SK-N-SH treated with all-trans-retinoic acid at 6 μM for 48 hours (cell line): Measurements from ENCODE around the gene SETD3.

Experiments used
- ATAC-seq: fragments of 200-7000 bp; cut with Tn5 transposase; 3 replicates; pipeline ENCODE4 v1.9.1; 2020; ENCODE audit warnings: mild to moderate bottlenecking, moderate library complexity
- ARNTL ChIP-seq: fragments of 450-650 bp; formaldehyde crosslinking; IDR thresholded peaks from 2 replicates; pipeline ENCODE4 v1.5.0; 2020; ENCODE audit warnings: low read depth, mild to moderate bottlenecking, moderate library complexity, borderline replicate concordance
- BACH2 ChIP-seq: fragments of 250-450 bp; sonication (Bioruptor Pico); IDR thresholded peaks from 2 replicates; pipeline ENCODE4 v1.9.0; 2021; ENCODE audit warnings: mild to moderate bottlenecking, borderline replicate concordance
- CREB5 ChIP-seq: fragments of 250-450 bp; sonication (Bioruptor Pico); IDR thresholded peaks from 2 replicates; pipeline ENCODE4 v1.5.1; 2020; ENCODE audit warnings: low read depth, mild to moderate bottlenecking, moderate library complexity
- CSDC2 ChIP-seq: fragments of 250-450 bp; sonication (Bioruptor Pico); IDR thresholded peaks from 2 replicates; pipeline ENCODE4 v1.5.0; 2020; ENCODE audit warnings: mild to moderate bottlenecking, moderate library complexity
- ESRRG ChIP-seq: fragments of 250-450 bp; sonication (Bioruptor Pico); IDR thresholded peaks from 2 replicates; pipeline ENCODE4 v1.6.1; 2021; ENCODE audit warnings: mild to moderate bottlenecking
- GLIS3 ChIP-seq: fragments of 250-450 bp; sonication (Bioruptor Pico); IDR thresholded peaks from 2 replicates; pipeline ENCODE4 v1.5.0; 2020; ENCODE audit warnings: mild to moderate bottlenecking, moderate library complexity
- ISL1 ChIP-seq: fragments of 250-450 bp; sonication (Bioruptor Pico); IDR thresholded peaks from 2 replicates; pipeline ENCODE4 v2.1.2; 2022; ENCODE audit warnings: mild to moderate bottlenecking, moderate library complexity
- OSR1 ChIP-seq: fragments of 250-450 bp; sonication (Bioruptor Pico); IDR thresholded peaks from 2 replicates; pipeline ENCODE4 v1.8.0; 2022; ENCODE audit warnings: moderate library complexity, mild to moderate bottlenecking, inconsistent platforms
- PPARA ChIP-seq: fragments of 250-450 bp; sonication (Bioruptor Pico); IDR thresholded peaks from 2 replicates; pipeline ENCODE4 v1.5.0; 2020; ENCODE audit warnings: mild to moderate bottlenecking, borderline replicate concordance
- RARB ChIP-seq: fragments of 250-450 bp; sonication (Bioruptor Pico); IDR thresholded peaks from 2 replicates; pipeline ENCODE4 v1.8.0; 2021; ENCODE audit warnings: mild to moderate bottlenecking, moderate library complexity
- SNAI2 ChIP-seq: fragments of 250-450 bp; sonication (Bioruptor Pico); IDR thresholded peaks from 2 replicates; pipeline ENCODE4 v1.5.0; 2020; ENCODE audit warnings: mild to moderate bottlenecking, moderate library complexity
- TCF4 ChIP-seq: fragments of 250-450 bp; sonication (Bioruptor Pico); IDR thresholded peaks from 2 replicates; pipeline ENCODE4 v1.8.0; 2021; ENCODE audit warnings: mild to moderate bottlenecking, moderate library complexity, borderline replicate concordance
- TOX ChIP-seq: fragments of 250-450 bp; sonication (Bioruptor Pico); IDR thresholded peaks from 2 replicates; pipeline ENCODE4 v1.8.0; 2021; ENCODE audit warnings: mild to moderate bottlenecking, moderate library complexity, borderline replicate concordance
- ZC3H10 ChIP-seq: fragments of 250-450 bp; sonication (Bioruptor Pico); IDR thresholded peaks from 2 replicates; pipeline ENCODE4 v1.5.1; 2021; ENCODE audit warnings: mild to moderate bottlenecking, moderate library complexity
- ZFP3 ChIP-seq: fragments of 250-450 bp; sonication (Bioruptor Pico); IDR thresholded peaks from 2 replicates; pipeline ENCODE4 v1.5.0; 2020; ENCODE audit warnings: mild to moderate bottlenecking, moderate library complexity
- ZNF565 ChIP-seq: fragments of 450-650 bp; formaldehyde crosslinking; conservative IDR thresholded peaks from 2 replicates; pipeline ENCODE4 v1.5.0; 2020; ENCODE audit warnings: low read depth, mild to moderate bottlenecking, moderate library complexity
- ZNF70 ChIP-seq: fragments of 450-650 bp; formaldehyde crosslinking; IDR thresholded peaks from 2 replicates; pipeline ENCODE4 v1.5.0; 2020; ENCODE audit warnings: mild to moderate bottlenecking, moderate library complexity
- ZNF8 ChIP-seq: fragments of 450-650 bp; formaldehyde crosslinking; IDR thresholded peaks from 2 replicates; pipeline ENCODE4 v1.5.0; 2020; ENCODE audit warnings: mild to moderate bottlenecking, moderate library complexity
- TF ChIP-seq, protein P1 (sequence below): fragments of 250-450 bp; sonication (Bioruptor Pico); IDR thresholded peaks from 2 replicates; pipeline ENCODE4 v1.8.0; 2021; ENCODE audit warnings: low read depth, mild to moderate bottlenecking, moderate library complexity, borderline replicate concordance
- TF ChIP-seq, protein P2 (sequence below): fragments of 250-450 bp; sonication (Bioruptor Pico); IDR thresholded peaks from 2 replicates; pipeline ENCODE4 v1.8.0; 2020; ENCODE audit warnings: mild to moderate bottlenecking, moderate library complexity, borderline replicate concordance
- TF ChIP-seq, protein P3 (sequence below): fragments of 250-450 bp; sonication (Bioruptor Pico); IDR thresholded peaks from 2 replicates; pipeline ENCODE4 v1.5.0; 2020; ENCODE audit warnings: mild to moderate bottlenecking, moderate library complexity
- TF ChIP-seq, protein P4 (sequence below): fragments of 250-450 bp; sonication (Bioruptor Pico); IDR thresholded peaks from 2 replicates; pipeline ENCODE4 v1.5.1; 2021; ENCODE audit warnings: mild to moderate bottlenecking, moderate library complexity

Gene SETD3

DNA sequence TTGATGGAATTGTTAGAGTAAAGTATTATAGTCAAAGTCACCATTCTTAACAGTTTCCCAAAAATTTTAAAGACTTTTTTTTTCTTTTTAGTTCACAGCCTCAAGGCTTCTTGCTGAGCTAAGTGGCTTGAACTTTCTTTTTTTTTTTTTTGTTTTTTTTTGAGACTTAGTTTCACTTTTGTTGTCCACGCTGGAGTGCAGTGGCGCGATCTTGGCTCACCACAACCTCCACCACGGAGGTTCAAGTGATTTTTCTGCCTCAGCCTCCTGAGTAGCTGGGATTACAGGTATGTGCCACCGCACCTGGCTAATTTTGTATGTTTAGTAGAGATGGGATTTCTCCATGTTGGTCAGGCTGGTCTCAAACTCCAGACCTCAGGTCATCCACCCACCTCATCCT, 92.8 kb downstream of the SETD3 start:
- no peak for ATAC-seq
- no peak for TF ChIP-seq ZNF565
- TF ChIP-seq, protein P1, sequence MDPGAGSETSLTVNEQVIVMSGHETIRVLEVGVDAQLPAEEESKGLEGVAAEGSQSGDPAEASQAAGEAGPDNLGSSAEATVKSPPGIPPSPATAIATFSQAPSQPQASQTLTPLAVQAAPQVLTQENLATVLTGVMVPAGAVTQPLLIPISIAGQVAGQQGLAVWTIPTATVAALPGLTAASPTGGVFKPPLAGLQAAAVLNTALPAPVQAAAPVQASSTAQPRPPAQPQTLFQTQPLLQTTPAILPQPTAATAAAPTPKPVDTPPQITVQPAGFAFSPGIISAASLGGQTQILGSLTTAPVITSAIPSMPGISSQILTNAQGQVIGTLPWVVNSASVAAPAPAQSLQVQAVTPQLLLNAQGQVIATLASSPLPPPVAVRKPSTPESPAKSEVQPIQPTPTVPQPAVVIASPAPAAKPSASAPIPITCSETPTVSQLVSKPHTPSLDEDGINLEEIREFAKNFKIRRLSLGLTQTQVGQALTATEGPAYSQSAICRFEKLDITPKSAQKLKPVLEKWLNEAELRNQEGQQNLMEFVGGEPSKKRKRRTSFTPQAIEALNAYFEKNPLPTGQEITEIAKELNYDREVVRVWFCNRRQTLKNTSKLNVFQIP (CRISPR knock-in tag) = no peak
- no peak for TF ChIP-seq PPARA (CRISPR knock-in tag)
- no peak for TF ChIP-seq BACH2
- no peak for TF ChIP-seq ZNF8 (CRISPR knock-in tag)
- no peak for TF ChIP-seq OSR1 (CRISPR knock-in tag)

DNA sequence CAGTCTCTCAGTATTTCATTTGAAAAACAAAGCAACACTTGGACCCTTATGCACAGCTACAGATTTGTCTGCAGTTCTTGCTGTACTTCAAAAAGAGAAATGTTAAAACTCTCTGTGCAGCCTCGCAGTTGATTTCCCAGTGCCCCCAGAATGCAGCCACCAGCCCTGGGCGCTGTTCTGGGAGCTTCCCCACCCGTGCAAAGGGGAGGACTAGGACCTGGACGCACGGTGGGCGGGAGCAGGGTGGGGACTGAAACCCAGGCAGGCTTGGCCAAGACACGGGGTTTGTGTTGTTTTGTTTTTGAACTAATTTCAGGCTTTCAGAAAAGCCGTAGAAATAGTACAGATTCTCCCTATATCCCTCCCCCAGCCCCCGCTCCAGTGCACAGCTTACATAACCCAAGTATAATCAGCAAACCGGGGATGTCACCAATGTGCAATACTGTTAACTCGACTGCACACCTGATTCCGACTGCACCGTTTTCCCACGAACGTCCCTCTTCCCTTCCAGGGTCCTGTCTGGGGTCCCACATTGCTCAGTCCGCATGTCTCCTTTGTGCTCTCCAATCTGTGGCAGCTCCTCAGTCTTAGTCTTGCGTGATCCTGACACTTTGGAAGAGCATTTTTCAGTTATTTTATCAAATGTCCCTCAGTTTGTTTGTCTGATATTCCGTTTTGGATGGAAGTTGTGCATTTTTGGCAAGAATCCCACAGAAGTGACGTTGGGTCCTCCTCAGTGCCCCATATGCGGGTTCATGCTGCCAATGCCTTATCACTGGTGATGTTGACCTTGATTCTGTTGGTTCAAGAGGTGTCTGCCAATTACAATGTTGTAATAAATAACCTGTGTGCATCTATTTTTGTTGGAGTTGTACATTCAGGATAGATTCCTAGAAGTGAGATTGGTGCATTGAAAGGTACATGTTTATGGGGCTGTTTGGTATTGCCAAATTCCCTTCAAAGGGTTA, 95.9 kb downstream of the SETD3 start:
- no peak for ATAC-seq

More for the DNA sequence above, 95.9 kb downstream of the SETD3 start:
- TF ChIP-seq OSR1 (CRISPR knock-in tag) (no peak), BACH2 (no peak), ESRRG (CRISPR knock-in tag) (no peak), RARB (no peak), ARNTL (CRISPR knock-in tag) (no peak), ISL1 (CRISPR knock-in tag) (no peak), ZNF565 (no peak), TOX (no peak), CREB5 (CRISPR knock-in tag) (no peak), GLIS3 (CRISPR knock-in tag) (no peak), ZNF70 (no peak), ZFP3 (CRISPR knock-in tag) (no peak), CSDC2 (CRISPR knock-in tag) (no peak), TCF4 (CRISPR knock-in tag) (no peak), SNAI2 (CRISPR knock-in tag) (no peak), PPARA (CRISPR knock-in tag) (no peak), ZC3H10 (CRISPR knock-in tag) (no peak)
- TF ChIP-seq, protein P2, sequence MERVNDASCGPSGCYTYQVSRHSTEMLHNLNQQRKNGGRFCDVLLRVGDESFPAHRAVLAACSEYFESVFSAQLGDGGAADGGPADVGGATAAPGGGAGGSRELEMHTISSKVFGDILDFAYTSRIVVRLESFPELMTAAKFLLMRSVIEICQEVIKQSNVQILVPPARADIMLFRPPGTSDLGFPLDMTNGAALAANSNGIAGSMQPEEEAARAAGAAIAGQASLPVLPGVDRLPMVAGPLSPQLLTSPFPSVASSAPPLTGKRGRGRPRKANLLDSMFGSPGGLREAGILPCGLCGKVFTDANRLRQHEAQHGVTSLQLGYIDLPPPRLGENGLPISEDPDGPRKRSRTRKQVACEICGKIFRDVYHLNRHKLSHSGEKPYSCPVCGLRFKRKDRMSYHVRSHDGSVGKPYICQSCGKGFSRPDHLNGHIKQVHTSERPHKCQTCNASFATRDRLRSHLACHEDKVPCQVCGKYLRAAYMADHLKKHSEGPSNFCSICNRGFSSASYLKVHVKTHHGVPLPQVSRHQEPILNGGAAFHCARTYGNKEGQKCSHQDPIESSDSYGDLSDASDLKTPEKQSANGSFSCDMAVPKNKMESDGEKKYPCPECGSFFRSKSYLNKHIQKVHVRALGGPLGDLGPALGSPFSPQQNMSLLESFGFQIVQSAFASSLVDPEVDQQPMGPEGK (CRISPR knock-in tag) = no peak
- TF ChIP-seq, protein P3, sequence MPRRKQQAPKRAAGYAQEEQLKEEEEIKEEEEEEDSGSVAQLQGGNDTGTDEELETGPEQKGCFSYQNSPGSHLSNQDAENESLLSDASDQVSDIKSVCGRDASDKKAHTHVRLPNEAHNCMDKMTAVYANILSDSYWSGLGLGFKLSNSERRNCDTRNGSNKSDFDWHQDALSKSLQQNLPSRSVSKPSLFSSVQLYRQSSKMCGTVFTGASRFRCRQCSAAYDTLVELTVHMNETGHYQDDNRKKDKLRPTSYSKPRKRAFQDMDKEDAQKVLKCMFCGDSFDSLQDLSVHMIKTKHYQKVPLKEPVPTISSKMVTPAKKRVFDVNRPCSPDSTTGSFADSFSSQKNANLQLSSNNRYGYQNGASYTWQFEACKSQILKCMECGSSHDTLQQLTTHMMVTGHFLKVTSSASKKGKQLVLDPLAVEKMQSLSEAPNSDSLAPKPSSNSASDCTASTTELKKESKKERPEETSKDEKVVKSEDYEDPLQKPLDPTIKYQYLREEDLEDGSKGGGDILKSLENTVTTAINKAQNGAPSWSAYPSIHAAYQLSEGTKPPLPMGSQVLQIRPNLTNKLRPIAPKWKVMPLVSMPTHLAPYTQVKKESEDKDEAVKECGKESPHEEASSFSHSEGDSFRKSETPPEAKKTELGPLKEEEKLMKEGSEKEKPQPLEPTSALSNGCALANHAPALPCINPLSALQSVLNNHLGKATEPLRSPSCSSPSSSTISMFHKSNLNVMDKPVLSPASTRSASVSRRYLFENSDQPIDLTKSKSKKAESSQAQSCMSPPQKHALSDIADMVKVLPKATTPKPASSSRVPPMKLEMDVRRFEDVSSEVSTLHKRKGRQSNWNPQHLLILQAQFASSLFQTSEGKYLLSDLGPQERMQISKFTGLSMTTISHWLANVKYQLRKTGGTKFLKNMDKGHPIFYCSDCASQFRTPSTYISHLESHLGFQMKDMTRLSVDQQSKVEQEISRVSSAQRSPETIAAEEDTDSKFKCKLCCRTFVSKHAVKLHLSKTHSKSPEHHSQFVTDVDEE (CRISPR knock-in tag) = no peak
- TF ChIP-seq, protein P4, sequence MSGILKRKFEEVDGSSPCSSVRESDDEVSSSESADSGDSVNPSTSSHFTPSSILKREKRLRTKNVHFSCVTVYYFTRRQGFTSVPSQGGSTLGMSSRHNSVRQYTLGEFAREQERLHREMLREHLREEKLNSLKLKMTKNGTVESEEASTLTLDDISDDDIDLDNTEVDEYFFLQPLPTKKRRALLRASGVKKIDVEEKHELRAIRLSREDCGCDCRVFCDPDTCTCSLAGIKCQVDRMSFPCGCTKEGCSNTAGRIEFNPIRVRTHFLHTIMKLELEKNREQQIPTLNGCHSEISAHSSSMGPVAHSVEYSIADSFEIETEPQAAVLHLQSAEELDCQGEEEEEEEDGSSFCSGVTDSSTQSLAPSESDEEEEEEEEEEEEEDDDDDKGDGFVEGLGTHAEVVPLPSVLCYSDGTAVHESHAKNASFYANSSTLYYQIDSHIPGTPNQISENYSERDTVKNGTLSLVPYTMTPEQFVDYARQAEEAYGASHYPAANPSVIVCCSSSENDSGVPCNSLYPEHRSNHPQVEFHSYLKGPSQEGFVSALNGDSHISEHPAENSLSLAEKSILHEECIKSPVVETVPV (CRISPR knock-in tag) = no peak
